HEK293 (cell line): Measurements from ENCODE around the gene CNTNAP4.

Source experiments
- CTCF ChIA-PET: fragments of 350-600 bp; formaldehyde crosslinking; extraction: SDS; loops from one replicate; lab custom pipeline; 2021; ENCODE audit warnings: antibody characterized with exemption; lab: Yijun Ruan, JAX
- POLR2A ChIA-PET: fragments of 300-600 bp; formaldehyde crosslinking; extraction: SDS; loops from one replicate; lab custom pipeline; 2020; ENCODE audit warnings: antibody characterized with exemption, inconsistent platforms; lab: Yijun Ruan, JAX
- H3K27ac ChIP-seq: fragments of 200-500 bp; sonication (Bioruptor generic); 2 replicates; pipeline ENCODE4 v1.5.1; 2014; ENCODE audit warnings: low read depth, low read length, control low read depth, inconsistent platforms; ENCODE audit errors: extremely low read depth
- H3K36me3 ChIP-seq, 2 experiments: fragments of 200-500 bp in 1 of 2; sonication (Bioruptor generic) in 1 of 2; 1 replicate in 1 of 2; 2 replicates in 1 of 2; pipeline ENCODE4 v1.5.1; 2014 to 2017; ENCODE audit warnings: inconsistent platforms in 2 of 2, low read length in 2 of 2; ENCODE audit not compliant: control insufficient read depth in 2 of 2, insufficient read depth in 1 of 2
- H3K4me1 ChIP-seq: fragments of 200-500 bp; sonication (Bioruptor generic); 2 replicates; pipeline ENCODE4 v1.5.1; 2014; ENCODE audit warnings: mild to moderate bottlenecking, low read length, inconsistent platforms; ENCODE audit not compliant: control insufficient read depth, insufficient read depth
- H3K4me3 ChIP-seq: 2 replicates; pipeline ENCODE4 v1.5.1; 2011; ENCODE audit warnings: low read depth, mild to moderate bottlenecking, control low read depth, low read length, moderate library complexity
- H3K9me3 ChIP-seq: fragments of 200-500 bp; sonication (Bioruptor generic); 2 replicates; pipeline ENCODE4 v1.5.1; 2014; ENCODE audit warnings: low read depth, low read length, inconsistent platforms; ENCODE audit not compliant: control insufficient read depth, insufficient read depth
- OSR2 ChIP-seq: fragments of 450-650 bp; formaldehyde crosslinking; IDR thresholded peaks from 2 replicates; pipeline ENCODE4 v1.5.1; 2016; ENCODE audit warnings: missing biosample characterization, missing genetic modification characterization
- OVOL3 ChIP-seq: fragments of 450-650 bp; formaldehyde crosslinking; IDR thresholded peaks from 2 replicates; pipeline ENCODE4 v1.5.1; 2016; ENCODE audit warnings: missing biosample characterization, missing genetic modification characterization
- PRDM1 ChIP-seq: fragments of 450-650 bp; formaldehyde crosslinking; IDR thresholded peaks from 2 replicates; pipeline ENCODE4; 2016; ENCODE audit warnings: missing biosample characterization, missing genetic modification characterization
- SALL2 ChIP-seq: fragments of 450-650 bp; formaldehyde crosslinking; IDR thresholded peaks from 2 replicates; pipeline ENCODE4 v1.5.0; 2017; ENCODE audit warnings: missing biosample characterization, mild to moderate bottlenecking, missing genetic modification characterization, borderline replicate concordance
- ZBTB20 ChIP-seq: fragments of 450-650 bp; formaldehyde crosslinking; IDR thresholded peaks from 2 replicates; pipeline ENCODE4 v1.5.1; 2016; ENCODE audit warnings: missing biosample characterization, missing genetic modification characterization
- ZBTB8A ChIP-seq: fragments of 450-650 bp; formaldehyde crosslinking; IDR thresholded peaks from 2 replicates; pipeline ENCODE4 v1.5.1; 2016; ENCODE audit warnings: missing biosample characterization, missing genetic modification characterization
- ZFP3 ChIP-seq: fragments of 450-650 bp; formaldehyde crosslinking; IDR thresholded peaks from 2 replicates; pipeline ENCODE4 v1.5.1; 2016; ENCODE audit warnings: low read depth, missing biosample characterization, missing genetic modification characterization
- ZNF121 ChIP-seq: fragments of 450-650 bp; formaldehyde crosslinking; IDR thresholded peaks from 2 replicates; pipeline ENCODE4 v1.5.1; 2016; ENCODE audit warnings: missing biosample characterization, missing genetic modification characterization
- ZNF132 ChIP-seq: fragments of 450-650 bp; formaldehyde crosslinking; IDR thresholded peaks from 2 replicates; pipeline ENCODE4 v1.5.1; 2017; ENCODE audit warnings: missing biosample characterization, missing genetic modification characterization, borderline replicate concordance
- ZNF146 ChIP-seq: fragments of 450-650 bp; formaldehyde crosslinking; IDR thresholded peaks from 2 replicates; pipeline ENCODE4 v1.5.1; 2016; ENCODE audit warnings: missing biosample characterization, missing genetic modification characterization
- ZNF221 ChIP-seq: fragments of 450-650 bp; formaldehyde crosslinking; IDR thresholded peaks from 2 replicates; pipeline ENCODE4 v1.5.1; 2017; ENCODE audit warnings: missing biosample characterization, missing genetic modification characterization, borderline replicate concordance
- ZNF266 ChIP-seq: fragments of 450-650 bp; formaldehyde crosslinking; IDR thresholded peaks from 2 replicates; pipeline ENCODE4 v1.5.1; 2016; ENCODE audit warnings: missing biosample characterization, missing genetic modification characterization, low read depth
- ZNF311 ChIP-seq: fragments of 450-650 bp; formaldehyde crosslinking; IDR thresholded peaks from 2 replicates; pipeline ENCODE4 v1.5.1; 2017; ENCODE audit warnings: missing biosample characterization, missing genetic modification characterization, borderline replicate concordance
- ZNF404 ChIP-seq: fragments of 450-650 bp; formaldehyde crosslinking; IDR thresholded peaks from 2 replicates; pipeline ENCODE4 v1.5.1; 2017; ENCODE audit warnings: missing biosample characterization, missing genetic modification characterization
- ZNF521 ChIP-seq: fragments of 450-650 bp; formaldehyde crosslinking; IDR thresholded peaks from 2 replicates; pipeline ENCODE4 v1.5.1; 2017; ENCODE audit warnings: missing biosample characterization, mild to moderate bottlenecking, missing genetic modification characterization
- ZNF530 ChIP-seq: fragments of 450-650 bp; formaldehyde crosslinking; IDR thresholded peaks from 2 replicates; pipeline ENCODE4 v1.5.1; 2016; ENCODE audit warnings: low read depth, missing biosample characterization, missing genetic modification characterization
- ZNF549 ChIP-seq: fragments of 450-650 bp; IDR thresholded peaks from 2 replicates; pipeline ENCODE4 v1.5.1; 2018; ENCODE audit warnings: missing biosample characterization, missing genetic modification characterization, mild to moderate bottlenecking, inconsistent platforms, moderate library complexity
- ZNF624 ChIP-seq: fragments of 450-650 bp; formaldehyde crosslinking; IDR thresholded peaks from 2 replicates; pipeline ENCODE4 v1.5.1; 2017; ENCODE audit warnings: missing biosample characterization, missing genetic modification characterization
- ZNF837 ChIP-seq: fragments of 450-650 bp; formaldehyde crosslinking; IDR thresholded peaks from 2 replicates; pipeline ENCODE4 v1.5.1; 2016; ENCODE audit warnings: missing biosample characterization, missing genetic modification characterization
- TF ChIP-seq, protein P1 (sequence below): IDR thresholded peaks from 2 replicates; pipeline ENCODE4 v1.6.1; 2011; ENCODE audit warnings: mild to moderate bottlenecking, low read depth, low read length, borderline replicate concordance
- TF ChIP-seq, protein P2 (sequence below): fragments of 450-650 bp; formaldehyde crosslinking; IDR thresholded peaks from 2 replicates; pipeline ENCODE4; 2016; ENCODE audit warnings: missing biosample characterization, missing genetic modification characterization
- TF ChIP-seq, protein P3 (sequence below): fragments of 450-650 bp; formaldehyde crosslinking; IDR thresholded peaks from 2 replicates; pipeline ENCODE4 v1.5.1; 2016; ENCODE audit warnings: missing biosample characterization, missing genetic modification characterization, borderline replicate concordance
- TF ChIP-seq, protein P4 (sequence below): fragments of 450-650 bp; formaldehyde crosslinking; IDR thresholded peaks from 2 replicates; pipeline ENCODE4 v1.5.1; 2016; ENCODE audit warnings: missing biosample characterization, missing genetic modification characterization, borderline replicate concordance
- TF ChIP-seq, protein P5 (sequence below): fragments of 450-650 bp; formaldehyde crosslinking; IDR thresholded peaks from 2 replicates; pipeline ENCODE4 v1.5.1; 2016; ENCODE audit warnings: missing biosample characterization, missing genetic modification characterization

The CNTNAP4 gene

DNA sequence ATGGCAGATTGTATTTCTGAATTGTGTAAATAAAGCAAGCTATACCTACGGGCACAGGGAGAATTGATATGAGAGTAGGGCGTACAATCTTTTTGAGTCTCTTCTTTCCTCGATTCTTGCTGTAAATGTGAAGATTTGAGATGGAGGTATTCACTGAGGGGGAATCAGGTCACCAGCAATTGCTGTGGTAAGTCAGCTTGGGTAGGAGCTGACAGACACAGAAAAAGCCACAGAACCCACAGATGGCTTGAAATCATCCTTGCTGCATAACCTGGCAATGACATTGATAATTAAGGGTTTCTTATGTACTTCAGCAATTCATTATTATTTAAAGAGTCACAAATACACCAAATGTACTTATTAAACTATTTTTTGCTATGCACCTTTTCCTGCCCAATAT lies 164.2 kb downstream of the CNTNAP4 start:
- H3K27ac ChIP-seq = no peak overlapping the region
- POLR2A ChIA-PET = no interaction called here
- H3K36me3 ChIP-seq = no peaks in the 10 kb centered on the region
- TF ChIP-seq ZNF521 (no peak), PRDM1 (no peak), ZNF530 (tag by site-specific recombination) (no peak), ZNF132 (no peak), ZNF404 (no peak), ZNF549 (tag by site-specific recombination) (no peak), ZNF221 (tag by site-specific recombination) (no peak), ZFP3 (tag by site-specific recombination) (no peak), OVOL3 (tag by site-specific recombination) (no peak)
- TF ChIP-seq, protein P1, sequence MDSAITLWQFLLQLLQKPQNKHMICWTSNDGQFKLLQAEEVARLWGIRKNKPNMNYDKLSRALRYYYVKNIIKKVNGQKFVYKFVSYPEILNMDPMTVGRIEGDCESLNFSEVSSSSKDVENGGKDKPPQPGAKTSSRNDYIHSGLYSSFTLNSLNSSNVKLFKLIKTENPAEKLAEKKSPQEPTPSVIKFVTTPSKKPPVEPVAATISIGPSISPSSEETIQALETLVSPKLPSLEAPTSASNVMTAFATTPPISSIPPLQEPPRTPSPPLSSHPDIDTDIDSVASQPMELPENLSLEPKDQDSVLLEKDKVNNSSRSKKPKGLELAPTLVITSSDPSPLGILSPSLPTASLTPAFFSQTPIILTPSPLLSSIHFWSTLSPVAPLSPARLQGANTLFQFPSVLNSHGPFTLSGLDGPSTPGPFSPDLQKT = no peak
- no peak overlapping the region for H3K4me3 ChIP-seq
- H3K4me1 ChIP-seq = no peaks in the 10 kb centered on the region
- CTCF ChIA-PET = no interaction called here
- no peaks in the 10 kb centered on the region for H3K9me3 ChIP-seq

DNA sequence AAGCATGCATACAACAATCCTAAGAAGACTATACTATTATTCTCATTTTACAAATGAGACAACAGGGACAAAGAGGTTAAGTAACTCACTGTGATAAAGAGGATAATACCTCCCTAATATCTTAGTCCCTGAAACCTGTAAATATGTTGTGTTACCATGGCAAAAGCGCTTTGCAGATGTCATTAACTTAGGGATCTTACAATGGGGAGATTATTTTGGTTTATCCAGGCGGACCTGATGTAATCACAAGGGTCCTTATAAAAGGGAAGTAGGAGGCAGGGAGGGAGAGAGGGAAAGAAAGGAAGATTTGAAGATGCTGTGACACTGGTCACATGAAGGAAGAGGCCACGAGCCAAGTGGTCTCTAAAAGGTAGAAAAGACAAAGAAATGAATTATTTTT lies 164.7 kb downstream of the CNTNAP4 start:
- POLR2A ChIA-PET = no interaction called here
- H3K4me3 ChIP-seq = no peak overlapping the region
- H3K9me3 ChIP-seq = no peaks in the 10 kb centered on the region
- CTCF ChIA-PET = no interaction called here
- H3K4me1 ChIP-seq = no peaks in the 10 kb centered on the region
- no peak overlapping the region for H3K27ac ChIP-seq
- H3K36me3 ChIP-seq = no peaks in the 10 kb centered on the region
- TF ChIP-seq ZNF121 (no peak), ZNF837 (no peak), ZNF624 (tag by site-specific recombination) (no peak), ZNF311 (tag by site-specific recombination) (no peak), OSR2 (tag by site-specific recombination) (no peak), SALL2 (tag by site-specific recombination) (no peak), ZNF266 (tag by site-specific recombination) (no peak), ZBTB8A (tag by site-specific recombination) (no peak), ZNF146 (no peak), ZBTB20 (tag by site-specific recombination) (no peak)
- TF ChIP-seq, protein P2, sequence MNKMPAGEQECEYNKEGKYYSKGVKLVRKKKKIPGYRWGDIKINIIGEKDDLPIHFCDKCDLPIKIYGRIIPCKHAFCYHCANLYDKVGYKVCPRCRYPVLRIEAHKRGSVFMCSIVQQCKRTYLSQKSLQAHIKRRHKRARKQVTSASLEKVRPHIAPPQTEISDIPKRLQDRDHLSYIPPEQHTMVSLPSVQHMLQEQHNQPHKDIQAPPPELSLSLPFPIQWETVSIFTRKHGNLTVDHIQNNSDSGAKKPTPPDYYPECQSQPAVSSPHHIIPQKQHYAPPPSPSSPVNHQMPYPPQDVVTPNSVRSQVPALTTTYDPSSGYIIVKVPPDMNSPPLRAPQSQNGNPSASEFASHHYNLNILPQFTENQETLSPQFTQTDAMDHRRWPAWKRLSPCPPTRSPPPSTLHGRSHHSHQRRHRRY (tag by site-specific recombination) = no peak
- TF ChIP-seq, protein P3, sequence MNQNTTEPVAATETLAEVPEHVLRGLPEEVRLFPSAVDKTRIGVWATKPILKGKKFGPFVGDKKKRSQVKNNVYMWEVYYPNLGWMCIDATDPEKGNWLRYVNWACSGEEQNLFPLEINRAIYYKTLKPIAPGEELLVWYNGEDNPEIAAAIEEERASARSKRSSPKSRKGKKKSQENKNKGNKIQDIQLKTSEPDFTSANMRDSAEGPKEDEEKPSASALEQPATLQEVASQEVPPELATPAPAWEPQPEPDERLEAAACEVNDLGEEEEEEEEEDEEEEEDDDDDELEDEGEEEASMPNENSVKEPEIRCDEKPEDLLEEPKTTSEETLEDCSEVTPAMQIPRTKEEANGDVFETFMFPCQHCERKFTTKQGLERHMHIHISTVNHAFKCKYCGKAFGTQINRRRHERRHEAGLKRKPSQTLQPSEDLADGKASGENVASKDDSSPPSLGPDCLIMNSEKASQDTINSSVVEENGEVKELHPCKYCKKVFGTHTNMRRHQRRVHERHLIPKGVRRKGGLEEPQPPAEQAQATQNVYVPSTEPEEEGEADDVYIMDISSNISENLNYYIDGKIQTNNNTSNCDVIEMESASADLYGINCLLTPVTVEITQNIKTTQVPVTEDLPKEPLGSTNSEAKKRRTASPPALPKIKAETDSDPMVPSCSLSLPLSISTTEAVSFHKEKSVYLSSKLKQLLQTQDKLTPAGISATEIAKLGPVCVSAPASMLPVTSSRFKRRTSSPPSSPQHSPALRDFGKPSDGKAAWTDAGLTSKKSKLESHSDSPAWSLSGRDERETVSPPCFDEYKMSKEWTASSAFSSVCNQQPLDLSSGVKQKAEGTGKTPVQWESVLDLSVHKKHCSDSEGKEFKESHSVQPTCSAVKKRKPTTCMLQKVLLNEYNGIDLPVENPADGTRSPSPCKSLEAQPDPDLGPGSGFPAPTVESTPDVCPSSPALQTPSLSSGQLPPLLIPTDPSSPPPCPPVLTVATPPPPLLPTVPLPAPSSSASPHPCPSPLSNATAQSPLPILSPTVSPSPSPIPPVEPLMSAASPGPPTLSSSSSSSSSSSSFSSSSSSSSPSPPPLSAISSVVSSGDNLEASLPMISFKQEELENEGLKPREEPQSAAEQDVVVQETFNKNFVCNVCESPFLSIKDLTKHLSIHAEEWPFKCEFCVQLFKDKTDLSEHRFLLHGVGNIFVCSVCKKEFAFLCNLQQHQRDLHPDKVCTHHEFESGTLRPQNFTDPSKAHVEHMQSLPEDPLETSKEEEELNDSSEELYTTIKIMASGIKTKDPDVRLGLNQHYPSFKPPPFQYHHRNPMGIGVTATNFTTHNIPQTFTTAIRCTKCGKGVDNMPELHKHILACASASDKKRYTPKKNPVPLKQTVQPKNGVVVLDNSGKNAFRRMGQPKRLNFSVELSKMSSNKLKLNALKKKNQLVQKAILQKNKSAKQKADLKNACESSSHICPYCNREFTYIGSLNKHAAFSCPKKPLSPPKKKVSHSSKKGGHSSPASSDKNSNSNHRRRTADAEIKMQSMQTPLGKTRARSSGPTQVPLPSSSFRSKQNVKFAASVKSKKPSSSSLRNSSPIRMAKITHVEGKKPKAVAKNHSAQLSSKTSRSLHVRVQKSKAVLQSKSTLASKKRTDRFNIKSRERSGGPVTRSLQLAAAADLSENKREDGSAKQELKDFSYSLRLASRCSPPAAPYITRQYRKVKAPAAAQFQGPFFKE (tag by site-specific recombination) = no peak
- TF ChIP-seq, protein P4, sequence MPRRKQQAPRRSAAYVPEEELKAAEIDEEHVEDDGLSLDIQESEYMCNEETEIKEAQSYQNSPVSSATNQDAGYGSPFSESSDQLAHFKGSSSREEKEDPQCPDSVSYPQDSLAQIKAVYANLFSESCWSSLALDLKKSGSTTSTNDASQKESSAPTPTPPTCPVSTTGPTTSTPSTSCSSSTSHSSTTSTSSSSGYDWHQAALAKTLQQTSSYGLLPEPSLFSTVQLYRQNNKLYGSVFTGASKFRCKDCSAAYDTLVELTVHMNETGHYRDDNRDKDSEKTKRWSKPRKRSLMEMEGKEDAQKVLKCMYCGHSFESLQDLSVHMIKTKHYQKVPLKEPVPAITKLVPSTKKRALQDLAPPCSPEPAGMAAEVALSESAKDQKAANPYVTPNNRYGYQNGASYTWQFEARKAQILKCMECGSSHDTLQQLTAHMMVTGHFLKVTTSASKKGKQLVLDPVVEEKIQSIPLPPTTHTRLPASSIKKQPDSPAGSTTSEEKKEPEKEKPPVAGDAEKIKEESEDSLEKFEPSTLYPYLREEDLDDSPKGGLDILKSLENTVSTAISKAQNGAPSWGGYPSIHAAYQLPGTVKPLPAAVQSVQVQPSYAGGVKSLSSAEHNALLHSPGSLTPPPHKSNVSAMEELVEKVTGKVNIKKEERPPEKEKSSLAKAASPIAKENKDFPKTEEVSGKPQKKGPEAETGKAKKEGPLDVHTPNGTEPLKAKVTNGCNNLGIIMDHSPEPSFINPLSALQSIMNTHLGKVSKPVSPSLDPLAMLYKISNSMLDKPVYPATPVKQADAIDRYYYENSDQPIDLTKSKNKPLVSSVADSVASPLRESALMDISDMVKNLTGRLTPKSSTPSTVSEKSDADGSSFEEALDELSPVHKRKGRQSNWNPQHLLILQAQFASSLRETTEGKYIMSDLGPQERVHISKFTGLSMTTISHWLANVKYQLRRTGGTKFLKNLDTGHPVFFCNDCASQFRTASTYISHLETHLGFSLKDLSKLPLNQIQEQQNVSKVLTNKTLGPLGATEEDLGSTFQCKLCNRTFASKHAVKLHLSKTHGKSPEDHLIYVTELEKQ = no peak
- TF ChIP-seq, protein P5, sequence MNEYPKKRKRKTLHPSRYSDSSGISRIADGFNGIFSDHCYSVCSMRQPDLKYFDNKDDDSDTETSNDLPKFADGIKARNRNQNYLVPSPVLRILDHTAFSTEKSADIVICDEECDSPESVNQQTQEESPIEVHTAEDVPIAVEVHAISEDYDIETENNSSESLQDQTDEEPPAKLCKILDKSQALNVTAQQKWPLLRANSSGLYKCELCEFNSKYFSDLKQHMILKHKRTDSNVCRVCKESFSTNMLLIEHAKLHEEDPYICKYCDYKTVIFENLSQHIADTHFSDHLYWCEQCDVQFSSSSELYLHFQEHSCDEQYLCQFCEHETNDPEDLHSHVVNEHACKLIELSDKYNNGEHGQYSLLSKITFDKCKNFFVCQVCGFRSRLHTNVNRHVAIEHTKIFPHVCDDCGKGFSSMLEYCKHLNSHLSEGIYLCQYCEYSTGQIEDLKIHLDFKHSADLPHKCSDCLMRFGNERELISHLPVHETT (tag by site-specific recombination) = no peak
